ENCODE results near the gene IQSEC1.

The IQSEC1 gene

GRCh38 chr3:13071695-13072094 is 1.5 kb downstream of the IQSEC1 start:
- Mint-ChIP-seq H3K4me1 (peaks cover 43% of the 10 kb centered on the region), H3K27me3 (peaks cover 12% of the 10 kb centered on the region), H3K4me3 (peak overlapping the region; percentile 78), H3K27ac (no peak overlapping the region), H3K9me3 (no peaks in the 10 kb centered on the region), H3K36me3 (ENCODE audit: low read depth) (no peaks in the 10 kb centered on the region)
- DNase-seq (no peak), ATAC-seq (no peak)

GRCh38 chr3:13070391-13071070 is 2.7 kb downstream of the IQSEC1 start:
- Mint-ChIP-seq H3K9me3 (no peaks in the 10 kb centered on the region), H3K36me3 (ENCODE audit: low read depth) (no peaks in the 10 kb centered on the region), H3K27me3 (peaks cover 12% of the 10 kb centered on the region), H3K27ac (peak overlapping the region; percentile 87), H3K4me1 (peaks cover 51% of the 10 kb centered on the region), H3K4me3 (peak overlapping the region; percentile 6)
- ATAC-seq (no peak), DNase-seq (no peak)

DNA sequence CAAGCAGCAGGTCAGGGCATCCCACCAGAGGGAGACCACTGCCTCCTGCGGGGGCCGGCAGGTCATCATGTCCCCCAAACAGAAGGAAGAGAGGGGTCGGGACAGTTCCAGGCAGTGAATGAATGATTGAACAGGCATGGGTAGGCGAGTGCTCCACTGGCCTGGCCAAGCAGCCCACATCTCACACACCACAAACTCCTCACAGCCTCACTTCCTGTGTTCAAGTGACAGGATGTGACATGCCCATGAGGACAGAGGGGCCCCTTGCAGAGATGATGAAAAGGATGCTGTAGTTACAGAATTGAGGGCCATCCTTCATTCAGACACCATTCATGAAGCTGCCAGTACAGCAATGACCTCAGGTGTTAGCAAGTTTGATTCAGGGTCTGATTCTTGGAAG is 3.7 kb downstream of the IQSEC1 start:
- H3K36me3 Mint-ChIP-seq (ENCODE audit: low read depth) = no peaks in the 10 kb centered on the region
- peak; percentile 54 for DNase-seq
- H3K4me3 Mint-ChIP-seq = peak overlapping the region; percentile 34
- no peaks in the 10 kb centered on the region for H3K9me3 Mint-ChIP-seq
- H3K4me1 Mint-ChIP-seq = peaks cover 51% of the 10 kb centered on the region
- ATAC-seq = peak; percentile 87
- H3K27ac Mint-ChIP-seq = peak overlapping the region; percentile 87
- peaks cover 12% of the 10 kb centered on the region for H3K27me3 Mint-ChIP-seq

DNA sequence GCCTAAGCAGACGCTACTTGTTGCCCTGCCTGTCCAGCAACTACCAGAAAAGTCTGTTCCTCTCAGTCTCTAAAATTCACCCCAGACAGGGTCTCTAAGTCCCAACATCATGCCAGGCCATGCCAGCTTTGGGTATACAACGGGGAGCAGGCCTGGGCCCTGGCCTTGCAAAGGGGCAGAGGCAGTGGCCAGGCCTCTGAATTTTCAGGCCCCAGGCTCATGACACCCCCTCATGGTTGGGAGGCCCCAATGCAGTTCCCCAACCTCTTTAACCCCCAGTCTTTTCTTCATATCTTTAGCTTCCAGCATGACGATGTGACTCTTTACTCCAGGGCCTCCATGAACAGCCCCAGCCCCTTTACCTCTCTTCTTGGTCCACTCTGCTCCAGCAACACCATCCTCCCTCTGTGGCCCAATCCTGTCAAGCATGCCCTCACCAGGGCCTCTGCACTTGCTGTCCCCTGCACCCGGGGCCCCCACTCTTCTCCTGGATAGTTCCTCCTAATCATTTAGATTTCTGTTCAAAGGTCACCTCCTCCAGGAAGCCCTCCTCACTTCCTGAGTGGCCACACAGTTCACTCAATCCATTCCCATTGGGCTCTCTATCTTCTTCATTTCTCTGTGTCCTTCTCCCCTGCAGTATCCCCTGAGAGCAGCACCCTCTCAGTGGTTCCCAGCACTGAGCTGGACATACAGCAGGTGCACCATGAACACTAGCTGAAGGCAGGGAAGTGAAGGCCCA is 4.8 kb downstream of the IQSEC1 start:
- H3K4me1 Mint-ChIP-seq = peaks cover 49% of the 10 kb centered on the region
- DNase-seq (no peak), ATAC-seq (no peak)
- H3K27me3 Mint-ChIP-seq = peaks cover 4% of the 10 kb centered on the region
- H3K36me3 Mint-ChIP-seq (ENCODE audit: low read depth) = no peaks in the 10 kb centered on the region
- H3K4me3 Mint-ChIP-seq = no peak overlapping the region
- no peaks in the 10 kb centered on the region for H3K9me3 Mint-ChIP-seq
- H3K27ac Mint-ChIP-seq = peak overlapping the region; percentile 87

- no peaks in the 10 kb centered on the region for H3K9me3 Mint-ChIP-seq
Observed at GRCh38 chr3:13067778-13068177, 5.5 kb downstream of the IQSEC1 start.

GRCh38 chr3:13066834-13067233 is 6.4 kb downstream of the IQSEC1 start:
- DNase-seq = no peak
- Mint-ChIP-seq H3K36me3 (ENCODE audit: low read depth) (no peaks in the 10 kb centered on the region), H3K9me3 (no peaks in the 10 kb centered on the region), H3K4me1 (peaks cover 46% of the 10 kb centered on the region), H3K27ac (no peak overlapping the region), H3K27me3 (no peaks in the 10 kb centered on the region), H3K4me3 (no peak overlapping the region)
- no peak for ATAC-seq

More at GRCh38 chr3:13067778-13068177, 5.5 kb downstream of the IQSEC1 start:
- H3K4me3 Mint-ChIP-seq = no peak overlapping the region
- ATAC-seq (no peak), DNase-seq (no peak)
- H3K27me3 Mint-ChIP-seq = peaks cover 2% of the 10 kb centered on the region
- peak overlapping the region; percentile 60 for H3K27ac Mint-ChIP-seq
- peaks cover 47% of the 10 kb centered on the region for H3K4me1 Mint-ChIP-seq
- no peaks in the 10 kb centered on the region for H3K36me3 Mint-ChIP-seq (ENCODE audit: low read depth)

DNA sequence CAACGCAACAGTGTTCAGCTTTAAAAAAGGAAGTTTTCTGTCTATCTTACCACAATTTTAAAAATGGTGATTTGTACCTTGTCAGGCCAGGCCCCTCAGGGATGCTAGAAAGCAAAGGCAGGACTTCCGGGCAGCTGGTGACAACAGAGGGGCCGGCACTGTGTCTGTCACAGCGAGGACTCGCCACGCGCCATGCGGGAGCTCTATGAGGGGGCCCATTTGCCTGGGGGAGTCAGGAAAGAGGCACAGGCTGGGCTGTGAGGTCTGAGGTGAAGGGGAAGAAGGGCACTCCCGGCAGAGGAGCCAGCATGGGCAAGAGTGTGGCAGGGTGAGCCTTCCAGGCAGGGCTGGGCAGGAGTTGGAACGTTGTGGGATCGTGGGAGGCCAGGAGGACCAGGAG is 7.0 kb downstream of the IQSEC1 start:
- no peaks in the 10 kb centered on the region for H3K9me3 Mint-ChIP-seq
- peak overlapping the region; percentile 23 for H3K27ac Mint-ChIP-seq
- no peaks in the 10 kb centered on the region for H3K27me3 Mint-ChIP-seq
- H3K4me3 Mint-ChIP-seq = no peak overlapping the region
- peaks cover 44% of the 10 kb centered on the region for H3K4me1 Mint-ChIP-seq
- no peak for DNase-seq
- no peaks in the 10 kb centered on the region for H3K36me3 Mint-ChIP-seq (ENCODE audit: low read depth)
- no peak for ATAC-seq

- Mint-ChIP-seq H3K27me3 (no peaks in the 10 kb centered on the region), H3K36me3 (ENCODE audit: low read depth) (no peaks in the 10 kb centered on the region), H3K4me1 (peaks cover 39% of the 10 kb centered on the region), H3K27ac (no peak overlapping the region), H3K9me3 (no peaks in the 10 kb centered on the region), H3K4me3 (no peak overlapping the region)
- ATAC-seq (no peak), DNase-seq (no peak)
Observed at GRCh38 chr3:13065727-13066126, 7.5 kb downstream of the IQSEC1 start.

GRCh38 chr3:13064964-13065363 is 8.3 kb downstream of the IQSEC1 start:
- Mint-ChIP-seq H3K4me1 (peaks cover 32% of the 10 kb centered on the region), H3K9me3 (no peaks in the 10 kb centered on the region), H3K36me3 (ENCODE audit: low read depth) (no peaks in the 10 kb centered on the region), H3K27ac (no peak overlapping the region), H3K27me3 (no peaks in the 10 kb centered on the region), H3K4me3 (no peak overlapping the region)
- DNase-seq = no peak
- ATAC-seq = no peak

GRCh38 chr3:13064159-13064868 is 8.9 kb downstream of the IQSEC1 start:
- H3K9me3 Mint-ChIP-seq = no peaks in the 10 kb centered on the region
- ATAC-seq = no peak
- H3K4me3 Mint-ChIP-seq = no peak overlapping the region
- no peak overlapping the region for H3K27ac Mint-ChIP-seq
- no peaks in the 10 kb centered on the region for H3K36me3 Mint-ChIP-seq (ENCODE audit: low read depth)
- peaks cover 25% of the 10 kb centered on the region for H3K4me1 Mint-ChIP-seq
- no peak for DNase-seq
- no peaks in the 10 kb centered on the region for H3K27me3 Mint-ChIP-seq

DNA sequence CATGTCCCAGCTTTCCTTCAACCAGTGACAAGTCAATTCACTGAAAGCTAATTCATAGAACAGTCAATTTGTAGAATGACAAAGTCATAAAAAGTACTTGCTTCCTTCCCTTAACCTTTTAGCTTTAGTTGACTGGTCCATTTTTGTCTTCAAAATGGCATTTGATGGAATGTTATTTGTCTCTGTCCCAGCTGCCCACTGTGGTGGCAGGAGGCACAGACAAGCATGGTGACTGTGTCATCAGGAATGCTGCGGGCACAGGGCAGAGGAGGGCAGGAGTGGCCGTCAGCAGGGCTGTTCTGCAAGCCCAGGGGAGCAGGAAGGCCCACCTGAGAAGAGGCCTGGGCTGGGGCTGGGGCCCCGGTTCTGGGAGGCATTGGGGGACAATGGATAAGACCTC is 10.0 kb downstream of the IQSEC1 start:
- DNase-seq (no peak), ATAC-seq (no peak)
- Mint-ChIP-seq H3K4me3 (no peak overlapping the region), H3K4me1 (peaks cover 15% of the 10 kb centered on the region), H3K27me3 (no peaks in the 10 kb centered on the region), H3K36me3 (ENCODE audit: low read depth) (no peaks in the 10 kb centered on the region), H3K9me3 (no peaks in the 10 kb centered on the region), H3K27ac (no peak overlapping the region)

DNA sequence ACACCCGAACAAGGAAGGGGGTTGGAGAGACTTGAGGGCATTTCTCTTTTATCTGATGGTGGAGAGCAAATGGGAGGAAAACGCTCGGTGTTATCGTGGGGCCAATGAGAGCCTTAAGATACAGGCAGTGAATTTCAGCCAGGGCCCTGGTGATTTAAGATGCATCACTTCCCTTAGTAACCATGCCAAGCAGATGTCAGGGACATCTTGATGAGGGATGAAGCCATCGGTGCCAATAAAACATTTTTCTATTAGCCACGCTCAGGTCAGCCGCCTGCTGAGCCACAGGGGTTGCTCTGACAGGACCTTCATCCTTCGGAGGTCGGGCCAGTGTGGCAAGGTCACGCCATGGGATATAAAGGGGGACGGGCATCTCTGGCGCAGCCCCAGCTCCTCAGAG is 10.6 kb downstream of the IQSEC1 start:
- DNase-seq (no peak), ATAC-seq (no peak)
- H3K4me1 Mint-ChIP-seq = peaks cover 14% of the 10 kb centered on the region
- H3K27ac Mint-ChIP-seq = no peak overlapping the region
- H3K4me3 Mint-ChIP-seq = no peak overlapping the region
- no peaks in the 10 kb centered on the region for H3K27me3 Mint-ChIP-seq
- H3K36me3 Mint-ChIP-seq (ENCODE audit: low read depth) = no peaks in the 10 kb centered on the region
- H3K9me3 Mint-ChIP-seq = no peaks in the 10 kb centered on the region

GRCh38 chr3:13060341-13060910 is 12.8 kb downstream of the IQSEC1 start:
- H3K36me3 Mint-ChIP-seq (ENCODE audit: low read depth) = no peaks in the 10 kb centered on the region
- H3K9me3 Mint-ChIP-seq = no peaks in the 10 kb centered on the region
- DNase-seq (no peak), ATAC-seq (no peak)
- no peak overlapping the region for H3K27ac Mint-ChIP-seq
- H3K4me1 Mint-ChIP-seq = peaks cover 3% of the 10 kb centered on the region
- H3K27me3 Mint-ChIP-seq = no peaks in the 10 kb centered on the region
- H3K4me3 Mint-ChIP-seq = no peak overlapping the region

DNA sequence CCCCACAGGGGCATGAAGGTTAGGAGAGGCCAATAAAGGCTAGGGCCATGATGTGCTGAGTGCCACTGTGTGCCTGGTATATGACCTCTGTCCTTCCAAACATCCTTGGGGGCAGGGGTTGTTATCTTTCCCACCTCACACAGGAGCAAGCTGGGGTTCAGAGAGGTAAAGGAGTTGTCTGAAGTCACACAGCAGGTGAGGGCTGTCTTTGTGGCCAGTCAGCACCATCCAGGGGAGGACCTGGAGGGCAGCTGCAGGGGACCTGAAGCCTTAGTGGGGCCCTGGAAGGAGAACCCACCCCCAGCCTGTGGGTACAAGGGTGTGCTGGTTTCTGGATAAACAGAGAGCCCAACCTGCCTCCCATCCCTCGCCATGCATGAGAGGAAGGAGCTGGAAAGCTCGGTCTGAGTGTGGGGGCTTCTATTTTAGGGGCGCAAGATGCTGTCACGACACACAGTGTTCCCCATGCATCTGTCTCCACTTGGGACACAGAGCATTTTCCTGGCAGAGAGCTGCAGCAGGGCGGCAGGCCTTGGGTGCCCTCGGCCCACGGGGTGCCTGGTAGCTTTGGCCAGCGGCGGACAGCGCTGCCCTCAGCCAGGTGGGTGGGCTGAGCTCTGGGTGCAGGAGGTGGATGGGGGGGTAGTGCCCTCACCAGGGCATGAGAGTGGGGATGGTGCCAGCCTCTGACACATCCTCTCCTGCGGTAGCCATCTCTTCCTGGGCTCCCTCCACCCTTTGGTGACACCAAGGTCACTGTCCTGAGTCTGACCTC is 14.7 kb downstream of the IQSEC1 start:
- Mint-ChIP-seq H3K27ac (no peak overlapping the region), H3K9me3 (no peaks in the 10 kb centered on the region), H3K27me3 (no peaks in the 10 kb centered on the region), H3K36me3 (ENCODE audit: low read depth) (no peaks in the 10 kb centered on the region), H3K4me1 (no peaks in the 10 kb centered on the region), H3K4me3 (no peak overlapping the region)
- DNase-seq (no peak), ATAC-seq (no peak)
